ENCODE measurements around the gene RIOK1.

The RIOK1 gene

DNA sequence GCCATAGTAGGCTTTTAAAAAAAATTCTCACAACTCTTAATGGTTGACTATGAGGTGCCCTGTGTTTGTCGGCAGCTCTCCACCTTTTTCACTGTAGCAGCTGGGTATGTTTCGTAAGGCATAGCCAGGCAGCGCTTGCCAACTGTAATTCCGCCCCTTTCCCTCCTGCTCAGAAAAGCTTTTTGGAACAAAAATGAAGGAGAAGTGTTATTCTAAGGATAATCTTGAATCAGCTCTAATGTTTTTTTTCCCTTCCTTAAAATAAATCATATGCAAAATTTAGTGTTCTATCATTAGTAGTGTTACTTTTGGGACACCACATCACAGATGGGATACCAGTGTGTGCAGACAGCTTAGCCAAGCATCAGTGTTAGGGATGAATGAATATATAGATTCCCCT lies 21.2 kb downstream of the RIOK1 start:
- no peak for DNase-seq

DNA sequence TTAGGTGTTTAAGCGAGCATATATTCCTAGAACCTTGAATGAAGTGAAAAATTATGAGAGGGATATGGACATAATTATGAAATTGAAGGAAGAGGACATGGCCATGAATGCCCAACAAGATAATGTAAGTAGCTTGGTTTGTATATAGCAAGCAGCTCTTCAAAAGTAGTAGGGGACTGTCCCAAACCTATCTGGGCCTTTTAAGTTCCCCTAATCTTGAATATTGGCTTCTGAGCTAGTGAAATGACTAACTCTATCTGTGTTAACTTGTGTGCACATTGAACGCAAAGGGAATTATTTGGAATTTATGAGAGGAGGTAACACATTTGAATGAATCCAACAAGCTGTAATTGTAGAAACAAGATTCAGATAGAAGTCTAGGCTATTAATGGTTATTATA lies 21.7 kb downstream of the RIOK1 start:
- no peak for DNase-seq

DNA sequence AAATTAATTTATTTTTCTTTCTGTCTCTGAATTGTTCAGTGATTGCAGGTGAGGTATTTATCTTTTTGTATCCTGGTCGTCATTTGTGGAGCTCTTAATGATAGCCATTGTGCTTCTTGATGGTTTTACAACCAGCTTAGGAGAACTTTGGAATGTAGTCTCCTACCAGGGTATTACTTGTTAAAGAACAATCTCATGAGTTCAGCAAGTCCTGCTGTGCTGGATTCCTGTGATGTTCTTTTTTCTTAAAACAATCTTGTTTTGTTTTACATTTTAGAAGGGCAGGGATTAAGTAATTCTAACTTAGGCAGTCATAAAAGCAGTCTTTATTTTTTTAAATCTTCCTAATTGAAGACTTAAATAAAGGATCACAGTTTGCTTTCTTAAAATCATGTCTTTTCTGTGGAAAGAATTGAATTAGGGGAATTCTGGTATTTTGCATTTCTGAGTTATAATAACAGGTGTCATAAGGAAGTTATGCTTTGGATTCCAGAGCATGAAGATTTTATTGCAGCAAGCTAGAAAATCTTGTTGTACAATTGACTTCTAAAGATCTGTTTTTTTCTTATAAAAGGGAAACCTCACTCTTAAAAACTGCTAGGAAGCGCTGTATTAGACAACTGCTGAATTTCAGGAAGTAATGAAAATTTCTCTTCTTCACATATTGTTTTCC lies 23.7 kb downstream of the RIOK1 start:
- no peak for DNase-seq

DNA sequence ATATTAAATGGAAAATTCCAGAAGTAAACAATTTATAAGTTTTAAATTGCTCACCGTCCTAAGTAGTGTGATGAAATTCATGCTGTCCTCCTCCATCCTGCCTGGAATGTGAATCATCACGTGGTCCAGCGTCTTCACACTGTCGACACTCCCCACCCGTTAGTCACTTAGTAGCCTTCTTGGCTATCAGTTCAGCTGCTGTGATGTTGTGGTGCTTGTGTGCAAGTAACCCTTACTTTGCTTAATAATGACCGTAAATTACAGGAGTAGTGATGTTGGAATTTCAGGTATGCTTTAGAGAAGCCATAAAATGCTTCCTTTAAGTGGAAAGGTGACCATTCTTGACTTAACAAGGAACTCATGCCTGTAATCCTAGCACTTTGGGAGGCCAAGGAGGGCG lies 25.2 kb downstream of the RIOK1 start:
- DNase-seq = no peak

DNA sequence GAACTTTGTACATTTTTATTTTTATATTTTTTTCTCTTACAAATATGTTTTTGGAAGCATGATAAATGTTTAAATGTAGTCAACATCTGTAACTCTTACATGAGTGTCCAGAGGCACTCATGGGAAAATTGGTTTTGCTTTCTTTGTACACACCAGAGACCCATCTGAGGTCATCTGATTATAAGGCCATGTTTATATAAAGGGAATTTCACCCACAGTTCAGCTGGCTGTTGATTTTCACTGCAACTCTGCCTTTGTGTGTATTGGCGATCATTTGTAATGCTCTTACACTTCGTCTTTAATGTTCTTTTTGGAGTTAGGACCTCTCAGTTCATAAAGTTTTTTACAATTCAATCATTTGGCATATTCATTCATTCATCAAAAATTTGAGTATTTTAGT lies 28.1 kb downstream of the RIOK1 start:
- no peak for DNase-seq

DNA sequence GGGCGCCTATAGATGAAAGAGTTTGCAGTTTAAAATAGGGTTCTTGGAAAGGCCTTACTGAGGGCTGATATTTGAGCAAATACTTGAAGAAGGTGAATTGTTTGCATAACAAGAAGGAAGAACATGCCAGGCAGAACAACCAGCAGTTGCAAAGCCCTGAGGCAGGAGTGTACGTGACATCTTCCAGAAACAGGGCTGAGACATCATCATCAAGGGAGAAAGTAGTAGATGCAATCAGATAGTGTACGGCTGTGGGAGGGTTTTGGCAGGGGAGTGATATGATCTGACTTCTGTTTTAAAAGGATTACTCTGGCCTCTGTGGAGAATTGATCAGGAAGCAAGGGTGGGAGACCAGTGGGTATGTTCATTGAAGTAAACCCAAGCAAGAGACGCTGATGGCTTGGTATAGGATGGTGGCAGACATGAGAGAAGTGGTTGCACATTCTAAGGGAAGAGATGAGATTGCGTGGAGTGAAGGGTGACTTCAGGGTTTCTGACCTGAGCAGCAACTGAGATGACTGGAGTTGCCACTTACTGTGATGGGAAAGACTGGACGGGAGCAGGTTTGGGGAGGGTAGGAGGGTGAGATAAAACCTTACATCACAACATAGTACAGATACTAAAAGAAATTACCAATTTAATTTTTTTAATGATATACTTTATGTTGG lies 28.8 kb downstream of the RIOK1 start:
- DNase-seq = no peak

DNA sequence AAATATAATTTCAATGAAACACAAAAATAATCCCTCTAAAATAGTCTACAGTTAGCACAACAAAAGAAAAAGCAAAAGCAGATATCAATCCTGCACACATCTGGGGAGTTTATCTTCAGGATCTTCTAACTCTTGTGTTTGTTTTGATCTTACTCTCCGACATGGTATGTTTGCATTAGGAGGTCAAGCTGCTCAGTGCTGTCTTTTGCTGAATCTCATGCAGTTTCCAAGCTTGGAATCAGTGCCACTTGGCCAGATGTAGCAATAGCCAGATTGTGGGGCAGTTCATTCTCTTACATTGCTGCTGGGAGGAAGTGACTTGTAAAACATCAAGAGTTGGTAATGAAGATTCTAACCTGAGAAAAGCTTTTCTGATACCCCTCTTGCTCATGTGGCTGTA lies 29.5 kb downstream of the RIOK1 start:
- DNase-seq = no peak

DNA sequence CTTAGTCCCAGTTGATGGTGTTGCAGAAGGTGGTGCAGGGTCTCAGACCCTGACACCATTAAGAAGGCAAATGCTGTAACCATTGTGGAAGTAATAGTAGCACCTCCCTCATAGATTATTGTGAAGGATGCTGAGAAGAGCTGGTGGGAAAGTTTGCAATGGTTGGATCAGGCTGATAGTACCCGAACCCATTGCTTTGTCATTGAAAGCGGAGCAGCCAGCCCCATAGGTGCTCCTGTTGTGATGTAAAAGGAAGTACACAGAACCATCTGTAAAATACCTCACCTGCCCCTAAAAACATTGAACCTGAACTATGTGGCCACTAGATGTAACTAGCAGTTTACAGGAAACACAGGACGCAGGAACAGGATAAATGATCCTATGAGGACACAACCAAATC lies 31.5 kb downstream of the RIOK1 start:
- DNase-seq = no peak

DNA sequence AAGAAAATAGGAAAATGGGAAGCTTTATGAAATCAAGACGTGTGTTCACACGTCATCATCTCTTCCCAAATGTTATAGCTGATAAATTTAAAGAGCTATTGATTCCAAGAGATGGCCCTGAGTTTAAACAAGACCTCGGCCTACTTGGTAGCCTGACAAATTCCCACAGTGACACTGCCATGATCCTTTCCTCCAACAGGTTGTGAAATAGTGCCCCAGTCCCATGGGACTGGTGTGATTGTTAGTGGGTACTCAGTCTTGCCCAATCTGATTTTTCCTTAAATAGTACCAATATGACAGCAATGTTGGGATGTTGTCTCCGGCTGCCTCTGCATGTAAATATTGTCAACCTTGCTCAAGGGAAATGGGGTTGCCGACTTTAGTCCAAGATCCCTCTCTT lies 34.5 kb downstream of the RIOK1 start:
- DNase-seq = no peak

DNA sequence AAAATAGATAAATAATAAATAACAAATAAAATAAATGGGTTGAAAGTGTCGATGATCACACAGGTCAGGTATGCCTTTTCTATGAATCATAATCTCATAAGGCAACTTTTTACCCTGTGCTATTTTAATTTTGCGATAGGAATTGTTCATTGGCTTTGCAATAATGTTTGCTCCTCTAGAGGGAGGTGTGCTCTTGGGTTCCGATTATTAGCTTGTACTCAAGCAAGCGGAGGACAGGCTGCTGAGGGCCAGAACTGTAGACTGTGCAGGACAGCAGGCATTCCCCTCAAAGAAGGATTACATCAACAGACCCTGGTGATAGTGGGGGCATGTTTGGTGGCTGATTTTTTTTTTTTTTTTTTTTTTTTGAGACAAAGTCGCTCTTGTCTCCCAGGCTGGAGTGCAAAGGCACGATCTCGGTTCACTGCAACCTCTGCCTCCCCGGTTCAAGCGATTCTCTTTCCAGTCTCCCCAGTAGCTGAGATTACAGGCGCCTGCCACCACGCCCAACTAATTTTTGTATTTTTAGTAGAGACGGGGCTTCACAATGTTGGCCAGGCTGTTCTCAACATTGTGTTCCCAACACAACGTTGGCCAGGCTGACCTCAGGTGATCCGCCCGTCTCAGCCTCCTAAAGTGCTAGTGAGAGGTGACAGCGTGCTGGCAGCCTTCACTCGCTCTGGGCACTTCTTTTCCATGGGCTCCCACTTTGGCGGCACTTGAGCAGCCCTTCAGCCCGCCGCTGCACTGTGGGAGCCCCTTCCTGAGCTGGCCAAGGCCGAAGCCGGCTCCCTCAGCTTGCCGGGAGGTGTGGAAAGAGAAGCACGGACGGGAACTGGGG lies 35.6 kb downstream of the RIOK1 start:
- no peak for DNase-seq

DNA sequence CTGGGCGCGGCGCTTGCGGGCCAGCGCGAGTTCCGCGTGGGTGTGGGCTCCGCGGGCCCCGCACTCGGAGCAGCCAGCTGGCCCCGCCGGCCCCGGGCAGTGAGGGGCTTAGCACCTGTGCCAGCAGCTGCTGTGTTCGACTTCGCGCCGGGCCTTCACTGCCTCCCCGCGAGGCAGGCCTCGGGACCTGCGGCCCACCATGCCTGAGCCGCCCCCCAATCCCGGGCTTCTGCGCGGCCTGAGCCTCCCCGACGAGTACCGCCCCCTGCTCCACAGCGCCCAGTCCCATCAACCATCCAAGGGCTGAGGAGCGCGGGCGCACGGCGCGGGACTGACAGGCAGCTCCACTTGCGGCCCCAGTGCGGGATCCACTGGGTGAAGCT lies 36.2 kb downstream of the RIOK1 start:
- no peak for DNase-seq

DNA sequence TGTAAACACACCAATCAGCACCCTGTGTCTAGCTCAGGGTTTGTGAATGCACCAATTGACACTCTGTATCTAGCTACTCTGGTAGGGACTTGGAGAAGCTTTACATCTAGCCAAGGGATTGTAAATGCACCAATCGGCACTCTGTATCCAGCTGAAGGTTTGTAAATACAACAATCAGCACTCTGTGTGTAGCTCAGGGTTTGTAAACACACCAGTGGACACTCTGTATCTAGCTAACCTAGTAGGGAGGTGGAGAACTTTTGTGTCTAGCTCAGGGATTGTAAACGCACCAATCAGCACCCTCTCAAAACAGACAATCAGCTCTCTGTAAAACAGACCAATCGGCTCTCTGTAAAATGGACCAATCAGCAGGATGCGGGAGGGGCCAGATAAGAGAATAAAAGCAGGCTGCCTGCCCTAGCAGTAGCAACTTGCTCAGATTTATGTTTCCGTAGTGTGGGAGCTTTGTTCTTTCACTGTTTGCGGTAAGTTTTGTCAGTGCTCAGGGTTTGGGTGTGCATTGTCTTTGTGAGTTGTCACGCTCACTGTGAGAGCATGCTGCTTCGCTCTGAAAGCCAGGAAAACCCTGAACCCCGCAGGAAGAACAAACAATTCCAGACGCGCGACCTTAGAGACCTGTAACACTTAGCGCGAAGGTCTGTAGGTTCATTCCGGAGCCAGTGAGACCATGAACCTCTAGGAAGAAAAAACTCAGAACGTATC lies 37.0 kb downstream of the RIOK1 start:
- DNase-seq = no peak

DNA sequence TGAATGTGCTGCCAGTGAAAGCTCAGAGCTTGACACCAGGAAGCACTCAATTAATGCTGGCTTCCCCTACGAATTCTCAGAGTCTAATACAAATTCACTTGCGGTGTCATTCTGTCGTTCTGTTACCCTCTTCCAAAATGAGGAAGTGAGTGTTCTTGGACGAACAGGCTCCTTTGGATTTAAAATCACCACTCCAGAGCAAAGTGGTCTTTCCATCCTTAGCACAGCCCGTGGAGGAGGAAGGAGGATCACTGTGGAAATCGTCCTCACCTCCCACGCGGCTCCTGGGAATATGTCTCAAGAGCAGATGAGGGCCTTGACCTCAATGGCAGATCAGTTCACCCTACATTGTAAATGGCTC lies 41.7 kb downstream of the RIOK1 start:
- no peak for DNase-seq

DNA sequence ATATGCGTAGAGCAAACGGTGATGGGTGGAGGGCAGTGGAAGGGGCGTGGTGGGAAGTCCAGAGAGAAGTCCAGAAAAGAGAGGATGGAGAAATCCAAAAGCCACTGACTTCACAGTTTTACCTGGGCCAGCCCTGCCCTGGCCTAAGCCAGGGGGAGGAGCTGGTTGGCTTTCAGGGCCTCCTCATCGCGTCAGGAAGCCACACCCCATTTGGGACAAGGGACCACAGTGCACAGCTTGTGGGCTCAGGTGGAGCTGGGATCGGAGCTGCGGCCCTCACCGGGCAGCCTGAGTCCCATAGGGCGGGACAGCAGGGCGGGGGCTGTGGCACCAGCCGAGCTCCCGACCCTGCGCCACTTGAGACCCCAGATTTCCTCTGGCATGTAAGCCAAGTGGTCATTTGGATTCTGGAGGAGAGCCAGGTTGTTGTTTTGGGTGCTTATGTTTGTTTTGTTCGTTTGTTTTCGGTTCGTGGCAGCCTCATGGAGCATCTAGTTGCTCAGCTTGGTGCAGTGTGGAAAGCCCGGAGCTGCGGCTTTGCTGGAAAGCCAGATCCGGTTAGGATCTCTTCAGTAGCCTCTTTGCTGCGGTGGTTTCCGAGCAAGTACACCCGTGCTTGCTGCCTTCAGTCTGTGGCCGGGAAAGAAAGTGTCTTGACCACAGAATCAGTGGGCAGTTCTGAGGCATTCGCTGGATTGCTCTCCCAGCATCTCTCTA lies 42.2 kb downstream of the RIOK1 start:
- no peak for DNase-seq

DNA sequence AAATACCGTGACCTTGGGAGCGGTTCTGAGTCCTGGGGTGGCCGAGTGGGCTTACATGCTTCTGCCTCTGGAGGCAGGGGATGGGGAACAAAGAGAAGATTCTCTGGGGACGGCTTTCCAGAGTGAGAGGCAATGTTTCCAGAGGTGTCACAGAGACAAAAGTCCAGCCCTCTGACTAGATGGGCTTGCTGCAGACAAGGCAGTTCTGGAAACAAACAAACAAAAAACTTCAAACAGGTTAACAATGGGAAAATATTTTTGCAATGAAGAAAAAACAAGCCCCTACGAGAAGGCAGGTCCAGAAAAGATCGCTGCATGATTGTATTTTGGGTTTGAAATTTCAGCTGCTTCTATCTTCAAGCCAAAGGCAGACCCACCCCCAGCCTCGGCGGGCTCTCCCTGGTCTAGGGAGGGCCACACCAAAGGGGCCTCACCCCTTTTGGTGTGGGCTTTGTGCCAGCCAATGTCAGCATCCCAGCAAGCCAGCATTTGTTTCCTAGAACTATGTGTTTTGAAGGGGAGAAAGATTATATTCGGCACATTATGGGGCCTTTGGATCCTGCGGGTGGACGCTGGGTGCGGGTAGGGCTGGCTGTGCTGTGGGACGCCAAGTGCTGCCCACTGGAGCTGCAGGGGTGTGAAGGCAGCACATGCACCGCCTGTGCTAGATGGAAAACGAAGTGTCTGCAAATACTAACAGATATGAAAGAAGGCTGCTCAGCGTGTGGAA lies 42.9 kb downstream of the RIOK1 start:
- no peak for DNase-seq

DNA sequence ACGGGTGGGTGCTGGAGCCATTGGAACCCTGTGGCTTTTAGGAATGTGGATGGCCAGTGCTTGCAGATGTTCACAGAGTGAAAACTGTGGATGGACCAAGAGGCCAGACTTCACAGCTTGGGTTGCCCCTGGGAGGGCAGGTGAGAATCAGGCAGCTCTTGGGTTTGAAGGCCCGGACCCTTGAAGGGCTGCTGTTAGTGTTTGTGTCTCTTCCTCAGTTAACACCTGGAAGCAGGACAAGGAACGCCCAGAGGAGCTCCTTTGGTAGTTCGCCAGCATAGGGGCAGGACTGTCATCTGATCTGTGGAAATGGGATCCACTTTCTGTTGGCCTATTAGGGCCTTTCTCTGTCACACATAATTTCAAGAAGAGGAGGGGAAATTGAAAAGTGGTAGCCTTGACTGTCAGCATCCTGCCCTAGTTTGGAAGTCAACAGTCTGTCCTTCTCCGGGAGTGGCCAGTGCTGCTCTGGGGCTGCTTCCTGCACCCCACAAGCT lies 43.6 kb downstream of the RIOK1 start:
- no peak for DNase-seq

DNA sequence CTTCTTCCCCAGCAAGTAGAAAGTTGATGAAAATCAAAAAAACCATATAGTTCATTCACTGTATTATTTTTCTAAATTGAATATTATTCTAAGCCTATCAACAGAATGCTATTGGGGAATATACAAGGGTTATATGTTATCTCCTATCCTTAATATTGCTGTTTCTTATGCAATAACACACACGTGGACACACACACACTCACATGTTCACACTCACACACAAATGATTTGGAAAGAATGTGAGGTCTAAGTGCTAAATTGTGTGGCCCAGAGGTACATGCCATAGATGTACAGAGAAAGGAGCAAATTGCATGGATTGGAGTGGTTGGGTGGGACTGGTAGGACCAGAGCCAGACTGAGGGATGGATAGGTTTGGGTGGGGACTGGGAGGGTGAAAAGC lies 45.1 kb downstream of the RIOK1 start:
- DNase-seq = no peak

DNA sequence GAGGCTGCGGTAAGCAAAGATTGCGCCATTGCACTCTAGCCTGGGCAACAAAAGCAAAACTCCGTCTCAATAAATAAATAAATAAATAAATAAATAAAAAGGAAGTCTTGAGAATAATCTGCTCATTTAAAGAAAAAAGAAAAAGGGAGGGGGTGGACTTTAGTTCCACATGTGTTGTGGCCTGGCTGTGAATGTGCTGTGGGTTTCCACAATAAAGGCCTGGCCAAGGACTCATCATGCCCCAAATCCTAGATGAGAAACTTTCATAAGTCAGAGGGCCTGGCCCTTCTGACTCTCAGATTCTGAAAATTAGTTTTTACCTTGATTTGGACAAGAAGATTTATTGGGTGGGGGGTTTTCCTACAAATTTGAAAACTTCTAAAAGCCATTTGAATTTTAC lies 48.4 kb downstream of the RIOK1 start:
- DNase-seq = no peak

DNA sequence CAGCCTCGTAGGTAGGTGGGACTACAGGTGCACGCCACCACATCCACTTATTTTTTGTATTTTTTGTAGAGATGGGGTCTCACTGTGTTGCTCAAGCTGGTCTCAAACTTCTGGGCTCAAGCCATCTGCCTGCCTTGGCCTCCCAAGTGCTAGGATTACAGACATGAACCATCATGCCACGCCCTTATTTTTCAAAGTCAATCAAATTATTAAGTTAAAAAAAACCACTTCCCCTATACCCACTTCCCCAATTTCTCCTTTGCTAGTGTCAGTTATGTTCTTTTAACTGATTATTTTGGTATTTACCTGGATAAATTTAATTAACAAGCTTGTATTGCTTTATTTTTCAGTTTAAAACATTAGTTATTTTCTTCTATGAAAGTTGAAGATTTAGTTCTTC lies 49.6 kb downstream of the RIOK1 start:
- DNase-seq = no peak

DNA sequence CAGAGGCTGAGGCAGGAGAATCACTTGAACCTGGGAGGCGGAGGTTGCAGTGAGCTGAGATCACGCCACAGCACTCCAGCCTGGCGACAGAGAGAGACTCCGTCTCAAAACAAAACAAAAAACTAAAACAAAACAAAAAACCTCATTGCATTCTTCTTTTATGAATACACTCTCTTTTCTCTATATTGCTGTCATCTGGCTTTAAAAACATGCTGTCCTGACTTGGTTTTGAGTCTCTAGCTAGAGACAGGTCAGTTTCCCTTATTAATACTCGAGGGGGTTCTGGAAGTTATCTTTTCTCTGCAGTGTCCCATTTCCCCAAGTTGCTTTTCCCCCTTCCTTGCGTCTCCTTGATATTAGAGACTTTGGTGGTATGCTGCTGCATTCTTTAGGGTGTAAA lies 50.9 kb downstream of the RIOK1 start:
- DNase-seq = no peak

DNA sequence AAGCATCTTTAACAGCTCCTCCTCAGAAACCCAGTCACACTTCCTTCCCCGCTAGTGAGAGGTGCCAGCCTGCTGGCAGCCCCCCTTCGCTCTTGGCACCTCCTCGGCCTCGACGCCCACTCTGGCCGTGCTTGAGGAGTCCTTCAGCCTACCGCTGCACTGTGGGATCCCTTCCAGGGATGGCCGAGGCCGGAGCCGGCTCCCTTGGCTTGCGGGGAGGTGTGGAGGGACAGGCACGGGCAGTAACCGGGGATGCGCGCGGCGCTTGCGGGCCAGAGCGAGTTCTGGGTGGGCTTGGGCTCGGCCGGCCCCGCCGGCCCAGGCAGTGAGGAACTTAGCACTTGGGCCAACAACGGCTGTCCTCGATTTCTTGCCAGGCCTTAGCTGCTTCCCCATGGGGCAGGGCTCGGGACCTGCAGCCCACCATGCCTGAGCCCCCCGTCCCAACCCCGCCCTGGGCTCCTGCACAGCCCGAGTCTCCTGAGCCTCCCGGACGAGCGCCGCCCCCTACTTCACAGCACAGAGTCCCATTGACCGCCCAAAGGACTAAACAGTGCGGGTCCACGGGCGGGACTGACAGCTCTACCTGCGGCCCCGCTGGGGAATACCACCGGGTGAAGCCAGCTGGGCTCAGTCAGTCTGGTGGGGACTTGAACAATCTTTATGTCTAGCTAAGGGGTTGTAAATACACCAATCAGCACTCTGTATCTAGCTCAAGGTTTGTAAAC lies 51.6 kb downstream of the RIOK1 start:
- DNase-seq = no peak
